ENCODE measurements around the gene KIF24. TPM values are rescaled to one million over a fixed set of nuclear protein-coding genes. Genes with fewer than 3 reads are reported as not detected.

Gene KIF24
- total RNA-seq (2022; extraction: Qiagen RNA extraction; ENCODE audit: low read depth): 3.4 to 3.8 TPM (median 3.6 TPM) in 5 replicates

GRCh38 chr9:34328987-34329832, at the start of gene KIF24, which contains the start of gene NUDT2:
Gene KIF24 (minus strand): TSS chr9:34329268. CDS start chr9:34311346, 17,922 bp downstream.
Gene NUDT2 (plus strand): TSS chr9:34329569. CDS start chr9:34339040, 9,471 bp downstream.

GRCh38 chr9:34376596-34377403, 47.7 kb upstream of the KIF24 start, which contains the start of gene MYORG:
Gene MYORG (minus strand): TSS chr9:34376898. CDS start chr9:34372943, 3,955 bp downstream.

Other genes starting within 250 kb of the KIF24 start
- gene DCAF12, start 202.6 kb downstream of the KIF24 start, total RNA-seq (2022; extraction: Qiagen RNA extraction; ENCODE audit: low read depth): 36.1 to 40.6 TPM (median 39.4 TPM) in 5 replicates
- gene UBAP1, start 150.2 kb downstream of the KIF24 start, total RNA-seq (2022; extraction: Qiagen RNA extraction; ENCODE audit: low read depth): 37.5 to 46.6 TPM (median 41.0 TPM) in 5 replicates
- 22.5 to 27.6 TPM (median 24.8 TPM) in 5 replicates for gene NUDT2, start 301 bp upstream of the KIF24 start, total RNA-seq (2022; extraction: Qiagen RNA extraction; ENCODE audit: low read depth)
- gene MYORG, start 47.6 kb upstream of the KIF24 start, total RNA-seq (2022; extraction: Qiagen RNA extraction; ENCODE audit: low read depth): 3.1 to 4.2 TPM (median 3.9 TPM) in 5 replicates
- gene FAM219A, start 129.3 kb upstream of the KIF24 start, total RNA-seq (2022; extraction: Qiagen RNA extraction; ENCODE audit: low read depth): 14.0 to 18.1 TPM (median 15.7 TPM) in 5 replicates
- 0.07 to 0.37 TPM (median 0.09 TPM) in 4 of 5 replicates, not detected in the other for gene DNAI1, start 129.5 kb upstream of the KIF24 start, total RNA-seq (2022; extraction: Qiagen RNA extraction; ENCODE audit: low read depth)
- 1.3 to 2.3 TPM (median 2.0 TPM) in 5 replicates for gene ENHO, start 193.7 kb upstream of the KIF24 start, total RNA-seq (2022; extraction: Qiagen RNA extraction; ENCODE audit: low read depth)